ENCODE results near the gene PDE3B. TPM values are rescaled to one million over a fixed set of nuclear protein-coding genes. Genes with fewer than 3 reads are reported as not detected.
"Not testable (repeated sequence)": the region's sequence is repeated elsewhere in the genome, so short reads cannot be mapped to it uniquely, and the experiment has no call there.

PDE3B gene
- total RNA-seq, 1 donor from 2014 or later, result 34.3 TPM

GRCh38 chr11:14623036-14623435, 20.6 kb upstream of the PDE3B start:
- H3K36me3 ChIP-seq, result no peaks in the 10 kb centered on the region
- ATAC-seq (no peak), DNase-seq (no peak)
- H3K27ac ChIP-seq, result no peak overlapping the region
- TF ChIP-seq, protein P1, sequence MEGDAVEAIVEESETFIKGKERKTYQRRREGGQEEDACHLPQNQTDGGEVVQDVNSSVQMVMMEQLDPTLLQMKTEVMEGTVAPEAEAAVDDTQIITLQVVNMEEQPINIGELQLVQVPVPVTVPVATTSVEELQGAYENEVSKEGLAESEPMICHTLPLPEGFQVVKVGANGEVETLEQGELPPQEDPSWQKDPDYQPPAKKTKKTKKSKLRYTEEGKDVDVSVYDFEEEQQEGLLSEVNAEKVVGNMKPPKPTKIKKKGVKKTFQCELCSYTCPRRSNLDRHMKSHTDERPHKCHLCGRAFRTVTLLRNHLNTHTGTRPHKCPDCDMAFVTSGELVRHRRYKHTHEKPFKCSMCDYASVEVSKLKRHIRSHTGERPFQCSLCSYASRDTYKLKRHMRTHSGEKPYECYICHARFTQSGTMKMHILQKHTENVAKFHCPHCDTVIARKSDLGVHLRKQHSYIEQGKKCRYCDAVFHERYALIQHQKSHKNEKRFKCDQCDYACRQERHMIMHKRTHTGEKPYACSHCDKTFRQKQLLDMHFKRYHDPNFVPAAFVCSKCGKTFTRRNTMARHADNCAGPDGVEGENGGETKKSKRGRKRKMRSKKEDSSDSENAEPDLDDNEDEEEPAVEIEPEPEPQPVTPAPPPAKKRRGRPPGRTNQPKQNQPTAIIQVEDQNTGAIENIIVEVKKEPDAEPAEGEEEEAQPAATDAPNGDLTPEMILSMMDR (IDR thresholded peaks at IDR 0.05), result no peak
- H3K4me3 ChIP-seq, result no peak overlapping the region
- intact Hi-C loops (cut with DNase I), result no loop called here
- no peaks in the 10 kb centered on the region for H3K9me3 ChIP-seq
- H3K27me3 ChIP-seq (ENCODE audit: low read depth), result no peaks in the 10 kb centered on the region
- peaks cover 32% of the 10 kb centered on the region for H3K4me1 ChIP-seq

- DNase-seq, result no peak
- TF ChIP-seq, protein P1 (IDR thresholded peaks at IDR 0.05), result no peak
- Histone ChIP-seq H3K27ac (peak overlapping the region; percentile 47), H3K4me1 (peaks cover 26% of the 10 kb centered on the region), H3K36me3 (no peaks in the 10 kb centered on the region), H3K4me3 (no peak overlapping the region), H3K9me3 (no peaks in the 10 kb centered on the region), H3K27me3 (ENCODE audit: low read depth) (no peaks in the 10 kb centered on the region)
- no peak for ATAC-seq
- intact Hi-C loops (cut with DNase I), result no loop called here
Observed at GRCh38 chr11:14625586-14626205, 17.9 kb upstream of the PDE3B start.

DNA sequence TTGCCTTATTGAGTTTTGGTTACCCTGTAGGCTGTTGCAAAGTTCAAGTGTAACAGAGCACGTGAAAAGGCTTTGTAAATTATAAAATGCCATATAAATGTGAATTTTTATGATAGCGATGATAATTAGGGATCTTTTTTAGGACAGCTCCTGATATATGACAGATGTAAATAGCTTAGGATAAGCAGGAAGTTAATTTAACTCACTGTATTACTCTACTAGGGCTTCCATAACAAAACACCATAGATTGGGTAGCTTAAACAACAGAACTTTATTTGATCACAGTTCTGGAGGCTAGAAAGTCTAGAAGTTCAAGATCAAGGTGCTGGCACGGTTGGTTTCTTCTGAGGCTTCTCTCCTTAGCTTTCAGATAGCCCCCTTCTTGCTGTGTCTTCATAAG, 17.0 kb upstream of the PDE3B start:
- H3K27ac ChIP-seq, result peak overlapping the region; percentile 47
- no peaks in the 10 kb centered on the region for H3K9me3 ChIP-seq
- no peak for ATAC-seq

GRCh38 chr11:14633506-14634224, 9.9 kb upstream of the PDE3B start:
- H3K4me3 ChIP-seq; H3K9me3 ChIP-seq; H3K27me3 ChIP-seq (ENCODE audit: low read depth); intact Hi-C loops (cut with DNase I); DNase-seq; ATAC-seq; H3K27ac ChIP-seq; H3K36me3 ChIP-seq; H3K4me1 ChIP-seq: not testable (repeated sequence)

More for the DNA sequence above, 17.0 kb upstream of the PDE3B start:
- no peak for DNase-seq
- no peaks in the 10 kb centered on the region for H3K36me3 ChIP-seq
- intact Hi-C loops (cut with DNase I), result no loop called here
- no peaks in the 10 kb centered on the region for H3K27me3 ChIP-seq (ENCODE audit: low read depth)
- no peak overlapping the region for H3K4me3 ChIP-seq
- peaks cover 25% of the 10 kb centered on the region for H3K4me1 ChIP-seq
- TF ChIP-seq, protein P1 (IDR thresholded peaks at IDR 0.05), result no peak

DNA sequence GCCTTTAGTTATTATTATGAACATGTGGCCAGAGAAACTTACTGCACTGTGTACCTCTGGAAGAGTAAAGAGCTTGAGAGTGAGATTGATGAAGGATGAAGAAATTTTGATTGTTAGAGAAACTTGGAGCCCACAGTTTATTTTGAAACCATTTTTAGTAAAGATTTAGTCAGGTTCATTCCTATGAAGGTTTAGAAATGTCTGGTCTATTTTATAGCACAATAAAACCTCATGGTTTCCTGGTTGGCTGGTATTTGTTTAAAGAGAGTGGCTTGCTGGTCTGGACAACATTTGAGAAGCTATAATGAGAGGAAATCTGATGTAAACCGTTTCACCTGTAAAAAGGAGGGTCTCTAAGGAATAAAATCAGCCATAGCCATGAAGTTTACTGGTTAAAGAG, 8.8 kb upstream of the PDE3B start:
- Histone ChIP-seq H3K9me3 (no peaks in the 10 kb centered on the region), H3K27me3 (ENCODE audit: low read depth) (no peaks in the 10 kb centered on the region), H3K4me3 (no peak overlapping the region), H3K4me1 (peaks cover 7% of the 10 kb centered on the region), H3K27ac (no peak overlapping the region), H3K36me3 (no peaks in the 10 kb centered on the region)
- DNase-seq (no peak), ATAC-seq (no peak)
- intact Hi-C loops (cut with DNase I), result no loop called here
- TF ChIP-seq, protein P1 (IDR thresholded peaks at IDR 0.05), result no peak

- TF ChIP-seq, protein P1 (IDR thresholded peaks at IDR 0.05), result no peak
- DNase-seq (no peak), ATAC-seq (no peak)
- no peak overlapping the region for H3K27ac ChIP-seq
- no peak overlapping the region for H3K4me3 ChIP-seq
- peaks cover 7% of the 10 kb centered on the region for H3K4me1 ChIP-seq
- no peaks in the 10 kb centered on the region for H3K9me3 ChIP-seq
- intact Hi-C loops (cut with DNase I), result no loop called here
- no peaks in the 10 kb centered on the region for H3K27me3 ChIP-seq (ENCODE audit: low read depth)
- no peaks in the 10 kb centered on the region for H3K36me3 ChIP-seq
Observed at GRCh38 chr11:14635546-14635945, 8.1 kb upstream of the PDE3B start.

All from lower lobe of right lung (tissue), 2 donors.